HCT116 (cell line): Measurements from ENCODE around the gene GBP5. TPM values are rescaled to one million over a fixed set of nuclear protein-coding genes. Genes with fewer than 3 reads are reported as not detected.

Experiments
- ATAC-seq: fragments of 200-7000 bp; cut with Tn5 transposase; 2 replicates; pipeline ENCODE4 v1.9.1; 2020; ENCODE audit warnings: mild to moderate bottlenecking, moderate library complexity
- BruUV-seq: library from RNA; stranded (reverse); fragments of 400-500 nt; replicated peaks from 2 replicates; lab custom pipeline; 2021; lab: Mats Ljungman, UMichigan
- CTCF ChIA-PET: fragments of 300-600 bp; sonication (Branson Sonifier 250); formaldehyde crosslinking; loops from one replicate; lab custom pipeline; 2021; ENCODE audit warnings: antibody characterized with exemption; lab: Charles Lee
- POLR2A ChIA-PET: fragments of 300-600, 350-600 bp; sonication (Branson Sonifier 250); formaldehyde crosslinking; loops from one replicate; lab custom pipeline; 2021; ENCODE audit warnings: antibody characterized with exemption; lab: Charles Lee
- RAD21 ChIA-PET, 2 experiments: fragments of 300-600 bp; sonication (Branson Sonifier 250); formaldehyde crosslinking; loops; one replicate each; lab custom pipeline; 2023; ENCODE audit warnings: low total read pairs in 2 of 2; ENCODE audit not compliant: uncharacterized antibody in 2 of 2, unreplicated experiment in 2 of 2, low non-redundant PET in 1 of 2; lab: Charles Lee
- DNase-seq: peaks from one replicate; pipeline ENCODE4 v3.0.0-alpha.2; 2010; ENCODE audit warnings: low read depth, low spot score
- H2AFZ ChIP-seq: fragments of 200-600 bp; shearing (Covaris generic), sonication (generic); 2 replicates; pipeline ENCODE4 v1.6.1; 2017; ENCODE audit warnings: low read depth, mixed run types, mixed read lengths, antibody characterized with exemption, low read length; ENCODE audit not compliant: poor library complexity, severe bottlenecking
- H3K27ac ChIP-seq: 2 replicates; pipeline ENCODE4 v1.5.1; 2012; ENCODE audit warnings: low read depth, low read length
- H3K27me3 ChIP-seq: fragments of 200-600 bp; sonication (generic); 2 replicates; pipeline ENCODE4 v1.6.1; 2016; ENCODE audit warnings: mixed run types, low read length, mixed read lengths; ENCODE audit not compliant: insufficient read depth
- H3K36me3 ChIP-seq, 2 experiments: fragments of 200-500 bp in 1 of 2; fragments of 200-600 bp in 1 of 2; sonication (Bioruptor generic) in 1 of 2; sonication (generic) in 1 of 2; 2 replicates each; pipeline versions ENCODE4 v1.5.1 to v1.6.1; 2014 to 2016; ENCODE audit warnings: low read length in 2 of 2, inconsistent platforms in 1 of 2, mixed read lengths in 1 of 2, mixed run types in 1 of 2; ENCODE audit not compliant: insufficient read depth in 2 of 2, control insufficient read depth in 1 of 2
- H3K4me1 ChIP-seq, 2 experiments: fragments of 200-600 bp in 1 of 2; sonication (generic) in 1 of 2; 2 replicates each; pipeline versions ENCODE4 v1.5.1 to v1.6.1; 2012 to 2017; ENCODE audit warnings: low read length in 2 of 2, inconsistent platforms in 1 of 2, mild to moderate bottlenecking in 1 of 2, mixed read lengths in 1 of 2, mixed run types in 1 of 2, moderate library complexity in 1 of 2; ENCODE audit not compliant: insufficient read depth in 2 of 2, control insufficient read depth in 1 of 2
- H3K4me2 ChIP-seq: fragments of 200-600 bp; sonication (generic); 2 replicates; pipeline ENCODE4 v1.6.1; 2017; ENCODE audit warnings: mixed run types, low read length, mixed read lengths
- H3K4me3 ChIP-seq, 2 experiments: fragments of 200-600 bp in 1 of 2; sonication (generic) in 1 of 2; replicated peaks in 1 of 2; 2 replicates each; pipeline ENCODE4 v1.5.1; 2011 to 2016; ENCODE audit warnings: low read length in 2 of 2, control low read depth in 1 of 2, low read depth in 1 of 2, mild to moderate bottlenecking in 1 of 2, mixed read lengths in 1 of 2, mixed run types in 1 of 2
- H3K79me2 ChIP-seq: fragments of 200-600 bp; sonication (generic); 2 replicates; pipeline ENCODE4 v1.6.1; 2017; ENCODE audit warnings: mild to moderate bottlenecking, mixed run types, low read length, moderate library complexity, mixed read lengths; ENCODE audit not compliant: insufficient read depth
- H3K9ac ChIP-seq: fragments of 200-600 bp; sonication (generic); 2 replicates; pipeline ENCODE4 v1.6.1; 2016; ENCODE audit warnings: low read length, mixed read lengths
- H3K9me2 ChIP-seq: fragments of 200-600 bp; sonication (generic), shearing (Covaris generic); 2 replicates; pipeline ENCODE4 v1.6.1; 2017; ENCODE audit warnings: mixed run types, mild to moderate bottlenecking, moderate library complexity; ENCODE audit not compliant: insufficient read depth
- H3K9me3 ChIP-seq, 2 experiments: fragments of 200-500 bp in 1 of 2; fragments of 200-600 bp in 1 of 2; sonication (Bioruptor generic) in 1 of 2; sonication (generic) in 1 of 2; 2 replicates each; pipeline ENCODE4 v1.6.1; 2014 to 2017; ENCODE audit warnings: low read length in 2 of 2, mixed read lengths in 2 of 2, inconsistent platforms in 1 of 2, low read depth in 1 of 2, mild to moderate bottlenecking in 1 of 2, mixed run types in 1 of 2, moderate library complexity in 1 of 2; ENCODE audit not compliant: control insufficient read depth in 1 of 2, insufficient read depth in 1 of 2
- H4K20me1 ChIP-seq: fragments of 200-600 bp; sonication (generic), shearing (Covaris generic); 2 replicates; pipeline ENCODE4 v1.6.1; 2017; ENCODE audit warnings: mixed run types, mild to moderate bottlenecking, moderate library complexity; ENCODE audit not compliant: insufficient read depth
- ATF3 ChIP-seq: IDR thresholded peaks from 2 replicates; pipeline ENCODE4 v1.6.1; 2012
- CBX3 ChIP-seq: IDR thresholded peaks from 2 replicates; pipeline ENCODE4 v1.6.1; 2012; ENCODE audit warnings: low read depth
- EGR1 ChIP-seq: IDR thresholded peaks from 2 replicates; pipeline ENCODE4 v1.6.1; 2012; ENCODE audit warnings: low read depth
- EZH2 ChIP-seq: fragments of 200-600 bp; sonication (generic); IDR thresholded peaks from 2 replicates; pipeline ENCODE4 v1.6.1; 2017; ENCODE audit warnings: antibody characterized with exemption, mixed run types
- EZH2phosphoT487 ChIP-seq: fragments of 200-600 bp; IDR thresholded peaks from 2 replicates; pipeline ENCODE4 v1.6.1; 2018; ENCODE audit warnings: antibody characterized with exemption, borderline replicate concordance
- FOSL1 ChIP-seq: IDR thresholded peaks from 2 replicates; pipeline ENCODE4 v1.6.1; 2012; ENCODE audit warnings: low read depth
- JUND ChIP-seq: IDR thresholded peaks from 2 replicates; pipeline ENCODE4 v1.6.1; 2012
- RAD21 ChIP-seq: IDR thresholded peaks from 2 replicates; pipeline ENCODE4 v1.6.1; 2012; ENCODE audit warnings: low read depth, mild to moderate bottlenecking
- SIN3A ChIP-seq: IDR thresholded peaks from 2 replicates; pipeline ENCODE4 v1.6.1; 2012; ENCODE audit warnings: low read depth
- SP1 ChIP-seq: IDR thresholded peaks from 2 replicates; pipeline ENCODE4 v1.6.1; 2012; ENCODE audit warnings: low read depth
- TCF7L2 ChIP-seq: IDR thresholded peaks from 2 replicates; pipeline ENCODE4 v1.7.0; 2011; ENCODE audit warnings: borderline replicate concordance, inconsistent platforms; ENCODE audit not compliant: insufficient read depth, insufficient read length; ENCODE audit errors: extremely low read depth
- intact Hi-C: fragments of 100-400 bp; cut with micrococcal nuclease; formaldehyde crosslinking; loops from 2 replicates; pipeline ENCODE4 v1.10.0; 2022
- total RNA-seq: library from RNA; stranded (reverse); gene quantifications from one replicate; pipeline ENCODE4 v1.2.1, GENCODE V29; 2021; ENCODE audit not compliant: unreplicated experiment
- TF ChIP-seq, protein P1 (sequence below): IDR thresholded peaks from 2 replicates; pipeline ENCODE4 v1.6.1; 2011; ENCODE audit warnings: mild to moderate bottlenecking, low read length, moderate library complexity; ENCODE audit not compliant: insufficient replicate concordance; ENCODE audit errors: extremely low read depth

GBP5 gene
- total RNA-seq, 1 experiment from 2014 or later = 0.17 TPM

DNA sequence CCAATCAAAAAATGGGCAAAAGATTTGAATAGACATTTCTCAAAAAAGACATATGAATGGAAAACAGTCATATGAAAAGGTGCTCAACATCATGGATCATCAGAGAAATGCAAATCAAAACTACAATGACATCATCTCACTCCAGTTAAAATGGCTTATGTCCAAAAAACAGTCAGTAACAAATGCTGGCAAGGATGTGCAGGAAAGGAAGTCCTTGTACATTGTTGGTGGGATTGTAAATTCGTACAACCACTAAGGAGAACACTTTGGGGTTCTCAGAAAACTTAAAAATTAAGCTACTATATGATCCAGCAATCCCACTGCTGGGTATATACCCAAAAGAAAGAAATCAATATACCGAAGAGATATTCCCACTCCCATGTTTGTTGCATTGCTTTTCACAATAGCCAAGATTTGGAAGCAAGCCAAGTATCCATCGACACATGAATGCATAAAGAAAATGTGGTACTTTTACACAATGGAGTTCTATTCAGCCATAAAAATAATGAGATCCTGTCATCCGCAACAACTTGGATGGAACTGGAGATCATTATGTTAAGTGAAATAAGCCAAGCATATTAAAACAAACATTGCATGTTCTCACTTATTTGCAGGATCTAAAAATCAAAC is 17.9 kb downstream of the GBP5 start:
- Histone ChIP-seq H4K20me1 (no peaks in the 10 kb centered on the region), H3K9me2 (no peaks in the 10 kb centered on the region), H2AFZ (no peak overlapping the region), H3K4me3 (no peak overlapping the region), H3K9me3 (no peaks in the 10 kb centered on the region), H3K9ac (no peak overlapping the region), H3K36me3 (no peaks in the 10 kb centered on the region), H3K27ac (no peak overlapping the region), H3K27me3 (no peaks in the 10 kb centered on the region), H3K79me2 (no peaks in the 10 kb centered on the region), H3K4me2 (no peak overlapping the region), H3K4me1 (peaks cover under 1% of the 10 kb centered on the region in 2 experiments; a peak in 2 of 4 replicates)
- CTCF ChIA-PET = no interaction called here
- ATAC-seq = no peak
- no TSS peak for BruUV-seq
- DNase-seq = no peak
- intact Hi-C loops = no loop called here
- POLR2A ChIA-PET = no interaction called here
- RAD21 ChIA-PET = no interaction called here
- TF ChIP-seq CBX3 (no peak), ATF3 (no peak), TCF7L2 (no peak), EGR1 (no peak), EZH2phosphoT487 (no peak), JUND (no peak), EZH2 (no peak), SIN3A (no peak), SP1 (no peak), RAD21 (no peak), FOSL1 (no peak)

DNA sequence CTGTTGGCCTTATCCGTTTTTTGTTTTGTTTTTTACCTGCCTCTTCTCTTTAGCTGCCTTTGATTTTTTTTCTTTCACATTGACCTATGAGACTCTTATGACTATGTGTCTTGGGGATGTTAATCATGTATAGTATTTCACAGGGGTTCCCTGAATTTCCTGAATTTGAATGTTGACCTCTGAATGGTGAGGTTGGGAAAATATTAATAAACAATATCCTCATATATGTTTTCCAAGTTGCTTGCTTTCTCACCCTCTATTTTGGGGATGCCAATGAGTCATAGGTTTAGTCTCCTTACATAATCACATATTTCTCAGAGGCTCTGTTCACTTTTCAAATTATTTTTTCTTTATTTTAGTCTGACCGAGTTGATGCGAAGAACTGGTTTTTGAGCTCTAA is 29.6 kb downstream of the GBP5 start:
- Histone ChIP-seq H3K36me3 (no peaks in the 10 kb centered on the region), H3K27ac (no peak overlapping the region), H3K4me1 (no peaks in the 10 kb centered on the region), H3K4me3 (no peak overlapping the region), H2AFZ (no peak overlapping the region), H3K4me2 (no peak overlapping the region), H3K27me3 (no peaks in the 10 kb centered on the region), H4K20me1 (no peaks in the 10 kb centered on the region), H3K79me2 (no peaks in the 10 kb centered on the region), H3K9ac (no peak overlapping the region), H3K9me3 (no peaks in the 10 kb centered on the region), H3K9me2 (no peaks in the 10 kb centered on the region)
- TF ChIP-seq, protein P1, sequence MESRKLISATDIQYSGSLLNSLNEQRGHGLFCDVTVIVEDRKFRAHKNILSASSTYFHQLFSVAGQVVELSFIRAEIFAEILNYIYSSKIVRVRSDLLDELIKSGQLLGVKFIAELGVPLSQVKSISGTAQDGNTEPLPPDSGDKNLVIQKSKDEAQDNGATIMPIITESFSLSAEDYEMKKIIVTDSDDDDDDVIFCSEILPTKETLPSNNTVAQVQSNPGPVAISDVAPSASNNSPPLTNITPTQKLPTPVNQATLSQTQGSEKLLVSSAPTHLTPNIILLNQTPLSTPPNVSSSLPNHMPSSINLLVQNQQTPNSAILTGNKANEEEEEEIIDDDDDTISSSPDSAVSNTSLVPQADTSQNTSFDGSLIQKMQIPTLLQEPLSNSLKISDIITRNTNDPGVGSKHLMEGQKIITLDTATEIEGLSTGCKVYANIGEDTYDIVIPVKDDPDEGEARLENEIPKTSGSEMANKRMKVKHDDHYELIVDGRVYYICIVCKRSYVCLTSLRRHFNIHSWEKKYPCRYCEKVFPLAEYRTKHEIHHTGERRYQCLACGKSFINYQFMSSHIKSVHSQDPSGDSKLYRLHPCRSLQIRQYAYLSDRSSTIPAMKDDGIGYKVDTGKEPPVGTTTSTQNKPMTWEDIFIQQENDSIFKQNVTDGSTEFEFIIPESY = no peak
- ATAC-seq = no peak
- ChIA-PET RAD21 (no interaction called here), POLR2A (no interaction called here), CTCF (no interaction called here)
- intact Hi-C loops = no loop called here
- BruUV-seq = no TSS peak
- DNase-seq = no peak
